DMS114 treated with DMSO at 0.1 percent for 48 hours (cell line): ENCODE results near the gene RBM8A.

Experiments
- DNase-seq: peaks from one replicate; lab custom pipeline; 2025; ENCODE audit not compliant: unreplicated experiment; lab: John Stamatoyannopoulos, UW

RBM8A gene

GRCh38 chr1:145884675-145885074 lies 42.6 kb downstream of the RBM8A start:
- no peak for DNase-seq

GRCh38 chr1:145879775-145880174 lies 47.5 kb downstream of the RBM8A start:
- DNase-seq = no peak

- DNase-seq = no peak
These were observed 48.6 kb downstream of the RBM8A start for GRCh38 chr1:145878724-145879123.

GRCh38 chr1:145877923-145878486 lies 49.3 kb downstream of the RBM8A start:
- DNase-seq = no peak

GRCh38 chr1:145874646-145875045 lies 52.6 kb downstream of the RBM8A start:
- no peak for DNase-seq

GRCh38 chr1:145871994-145872924 lies 55.0 kb downstream of the RBM8A start:
- no peak for DNase-seq
